ENCODE results near the gene MARCHF5. TPM values are rescaled to one million over a fixed set of nuclear protein-coding genes. Genes with fewer than 3 reads are reported as not detected.

Gene MARCHF5
- total and polyA plus RNA-seq, 2 of the 8 experiments (the other 6 are each of a cell fraction or from before 2014, with no cell fraction given) = 8.7 to 26.8 TPM

DNA sequence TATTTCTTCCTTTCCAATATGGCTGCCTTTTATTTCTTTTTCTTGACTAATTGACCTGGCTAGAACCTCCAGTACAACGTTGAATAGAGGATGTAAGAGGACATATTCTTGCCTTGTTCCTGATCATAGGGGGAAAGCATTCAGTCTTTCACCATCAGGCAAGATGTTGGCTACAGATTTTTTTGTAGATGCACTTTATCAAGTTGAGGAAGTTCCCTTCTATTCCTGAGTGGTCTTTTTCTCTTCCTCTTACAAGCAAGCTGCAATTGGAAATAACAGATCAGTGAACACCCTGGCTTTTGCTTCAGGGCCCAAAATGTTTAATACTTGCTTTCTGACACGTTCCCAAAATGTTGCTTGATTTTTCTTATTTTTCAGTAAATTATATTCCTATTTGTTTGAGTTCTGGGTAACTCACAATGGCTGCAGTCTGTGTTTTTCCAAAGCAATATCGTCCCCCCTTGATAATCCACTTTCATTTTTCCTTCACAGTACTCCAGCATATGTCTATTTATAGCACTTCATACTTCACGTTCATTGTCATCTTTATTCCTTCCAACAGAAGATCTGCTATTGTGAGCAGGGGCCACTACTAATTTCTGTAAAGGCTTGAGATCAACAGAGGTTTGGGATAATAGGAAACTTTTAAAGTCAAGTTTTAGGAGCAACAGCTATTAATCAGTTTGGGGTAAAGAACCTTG is 11.8 kb upstream of the MARCHF5 start (continued):
- TF ChIP-seq, protein P1, sequence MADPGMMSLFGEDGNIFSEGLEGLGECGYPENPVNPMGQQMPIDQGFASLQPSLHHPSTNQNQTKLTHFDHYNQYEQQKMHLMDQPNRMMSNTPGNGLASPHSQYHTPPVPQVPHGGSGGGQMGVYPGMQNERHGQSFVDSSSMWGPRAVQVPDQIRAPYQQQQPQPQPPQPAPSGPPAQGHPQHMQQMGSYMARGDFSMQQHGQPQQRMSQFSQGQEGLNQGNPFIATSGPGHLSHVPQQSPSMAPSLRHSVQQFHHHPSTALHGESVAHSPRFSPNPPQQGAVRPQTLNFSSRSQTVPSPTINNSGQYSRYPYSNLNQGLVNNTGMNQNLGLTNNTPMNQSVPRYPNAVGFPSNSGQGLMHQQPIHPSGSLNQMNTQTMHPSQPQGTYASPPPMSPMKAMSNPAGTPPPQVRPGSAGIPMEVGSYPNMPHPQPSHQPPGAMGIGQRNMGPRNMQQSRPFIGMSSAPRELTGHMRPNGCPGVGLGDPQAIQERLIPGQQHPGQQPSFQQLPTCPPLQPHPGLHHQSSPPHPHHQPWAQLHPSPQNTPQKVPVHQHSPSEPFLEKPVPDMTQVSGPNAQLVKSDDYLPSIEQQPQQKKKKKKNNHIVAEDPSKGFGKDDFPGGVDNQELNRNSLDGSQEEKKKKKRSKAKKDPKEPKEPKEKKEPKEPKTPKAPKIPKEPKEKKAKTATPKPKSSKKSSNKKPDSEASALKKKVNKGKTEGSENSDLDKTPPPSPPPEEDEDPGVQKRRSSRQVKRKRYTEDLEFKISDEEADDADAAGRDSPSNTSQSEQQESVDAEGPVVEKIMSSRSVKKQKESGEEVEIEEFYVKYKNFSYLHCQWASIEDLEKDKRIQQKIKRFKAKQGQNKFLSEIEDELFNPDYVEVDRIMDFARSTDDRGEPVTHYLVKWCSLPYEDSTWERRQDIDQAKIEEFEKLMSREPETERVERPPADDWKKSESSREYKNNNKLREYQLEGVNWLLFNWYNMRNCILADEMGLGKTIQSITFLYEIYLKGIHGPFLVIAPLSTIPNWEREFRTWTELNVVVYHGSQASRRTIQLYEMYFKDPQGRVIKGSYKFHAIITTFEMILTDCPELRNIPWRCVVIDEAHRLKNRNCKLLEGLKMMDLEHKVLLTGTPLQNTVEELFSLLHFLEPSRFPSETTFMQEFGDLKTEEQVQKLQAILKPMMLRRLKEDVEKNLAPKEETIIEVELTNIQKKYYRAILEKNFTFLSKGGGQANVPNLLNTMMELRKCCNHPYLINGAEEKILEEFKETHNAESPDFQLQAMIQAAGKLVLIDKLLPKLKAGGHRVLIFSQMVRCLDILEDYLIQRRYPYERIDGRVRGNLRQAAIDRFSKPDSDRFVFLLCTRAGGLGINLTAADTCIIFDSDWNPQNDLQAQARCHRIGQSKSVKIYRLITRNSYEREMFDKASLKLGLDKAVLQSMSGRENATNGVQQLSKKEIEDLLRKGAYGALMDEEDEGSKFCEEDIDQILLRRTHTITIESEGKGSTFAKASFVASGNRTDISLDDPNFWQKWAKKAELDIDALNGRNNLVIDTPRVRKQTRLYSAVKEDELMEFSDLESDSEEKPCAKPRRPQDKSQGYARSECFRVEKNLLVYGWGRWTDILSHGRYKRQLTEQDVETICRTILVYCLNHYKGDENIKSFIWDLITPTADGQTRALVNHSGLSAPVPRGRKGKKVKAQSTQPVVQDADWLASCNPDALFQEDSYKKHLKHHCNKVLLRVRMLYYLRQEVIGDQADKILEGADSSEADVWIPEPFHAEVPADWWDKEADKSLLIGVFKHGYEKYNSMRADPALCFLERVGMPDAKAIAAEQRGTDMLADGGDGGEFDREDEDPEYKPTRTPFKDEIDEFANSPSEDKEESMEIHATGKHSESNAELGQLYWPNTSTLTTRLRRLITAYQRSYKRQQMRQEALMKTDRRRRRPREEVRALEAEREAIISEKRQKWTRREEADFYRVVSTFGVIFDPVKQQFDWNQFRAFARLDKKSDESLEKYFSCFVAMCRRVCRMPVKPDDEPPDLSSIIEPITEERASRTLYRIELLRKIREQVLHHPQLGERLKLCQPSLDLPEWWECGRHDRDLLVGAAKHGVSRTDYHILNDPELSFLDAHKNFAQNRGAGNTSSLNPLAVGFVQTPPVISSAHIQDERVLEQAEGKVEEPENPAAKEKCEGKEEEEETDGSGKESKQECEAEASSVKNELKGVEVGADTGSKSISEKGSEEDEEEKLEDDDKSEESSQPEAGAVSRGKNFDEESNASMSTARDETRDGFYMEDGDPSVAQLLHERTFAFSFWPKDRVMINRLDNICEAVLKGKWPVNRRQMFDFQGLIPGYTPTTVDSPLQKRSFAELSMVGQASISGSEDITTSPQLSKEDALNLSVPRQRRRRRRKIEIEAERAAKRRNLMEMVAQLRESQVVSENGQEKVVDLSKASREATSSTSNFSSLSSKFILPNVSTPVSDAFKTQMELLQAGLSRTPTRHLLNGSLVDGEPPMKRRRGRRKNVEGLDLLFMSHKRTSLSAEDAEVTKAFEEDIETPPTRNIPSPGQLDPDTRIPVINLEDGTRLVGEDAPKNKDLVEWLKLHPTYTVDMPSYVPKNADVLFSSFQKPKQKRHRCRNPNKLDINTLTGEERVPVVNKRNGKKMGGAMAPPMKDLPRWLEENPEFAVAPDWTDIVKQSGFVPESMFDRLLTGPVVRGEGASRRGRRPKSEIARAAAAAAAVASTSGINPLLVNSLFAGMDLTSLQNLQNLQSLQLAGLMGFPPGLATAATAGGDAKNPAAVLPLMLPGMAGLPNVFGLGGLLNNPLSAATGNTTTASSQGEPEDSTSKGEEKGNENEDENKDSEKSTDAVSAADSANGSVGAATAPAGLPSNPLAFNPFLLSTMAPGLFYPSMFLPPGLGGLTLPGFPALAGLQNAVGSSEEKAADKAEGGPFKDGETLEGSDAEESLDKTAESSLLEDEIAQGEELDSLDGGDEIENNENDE (IDR thresholded peaks at IDR 0.05; ENCODE audit: insufficient replicate concordance, low read length) = no peak
- no peak for TF ChIP-seq ZNF274 (IDR thresholded peaks at IDR 0.05; ENCODE audit: borderline replicate concordance, extremely low read depth, low read length)
- no peak for TF ChIP-seq POLR2A (IDR thresholded peaks at IDR 0.05; ENCODE audit: control extremely low read depth in 1 of 2, low read depth in 2 of 2, low read length in 2 of 2)
- no peak for TF ChIP-seq RBBP5 (IDR thresholded peaks at IDR 0.05; ENCODE audit: borderline replicate concordance, low read depth, low read length)
- no peak for TF ChIP-seq KDM1A (IDR thresholded peaks at IDR 0.05; ENCODE audit: borderline replicate concordance, low read length)

Data from H1 (cell line).